ENCODE results near the gene KCTD1.

KCTD1 gene

DNA sequence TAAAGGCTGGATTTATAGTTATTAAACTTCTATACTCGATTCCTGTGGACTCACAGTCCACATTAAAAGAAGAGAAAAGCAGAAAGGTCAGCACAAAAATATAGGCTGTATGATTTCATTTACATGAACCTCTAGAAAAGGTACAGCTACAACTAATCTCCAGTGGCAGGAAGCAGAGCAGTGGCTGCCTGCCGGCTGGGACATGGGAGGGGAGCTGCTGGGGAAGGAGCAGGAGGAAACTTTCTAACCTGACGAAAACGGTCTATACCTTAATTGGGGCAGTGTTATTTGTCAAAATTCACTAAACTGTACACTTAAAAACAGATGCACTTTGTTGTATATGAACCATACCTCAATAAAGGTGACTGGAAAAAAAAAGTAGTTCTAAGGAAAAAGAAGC is 26.7 kb downstream of the KCTD1 start:
- no peak for DNase-seq

- DNase-seq, result no peak
These were observed 27.4 kb downstream of the KCTD1 start for GRCh38 chr18:26520974-26521373.

GRCh38 chr18:26519114-26519513 is 29.2 kb downstream of the KCTD1 start:
- no peak for DNase-seq

GRCh38 chr18:26516964-26517363 is 31.4 kb downstream of the KCTD1 start:
- DNase-seq, result no peak

- no peak for DNase-seq
These were observed 32.5 kb downstream of the KCTD1 start for GRCh38 chr18:26515643-26516487.

GRCh38 chr18:26511339-26512071 is 36.8 kb downstream of the KCTD1 start:
- no peak for DNase-seq

- DNase-seq, result no peak
These were observed 38.0 kb downstream of the KCTD1 start for GRCh38 chr18:26510337-26510736.

DNA sequence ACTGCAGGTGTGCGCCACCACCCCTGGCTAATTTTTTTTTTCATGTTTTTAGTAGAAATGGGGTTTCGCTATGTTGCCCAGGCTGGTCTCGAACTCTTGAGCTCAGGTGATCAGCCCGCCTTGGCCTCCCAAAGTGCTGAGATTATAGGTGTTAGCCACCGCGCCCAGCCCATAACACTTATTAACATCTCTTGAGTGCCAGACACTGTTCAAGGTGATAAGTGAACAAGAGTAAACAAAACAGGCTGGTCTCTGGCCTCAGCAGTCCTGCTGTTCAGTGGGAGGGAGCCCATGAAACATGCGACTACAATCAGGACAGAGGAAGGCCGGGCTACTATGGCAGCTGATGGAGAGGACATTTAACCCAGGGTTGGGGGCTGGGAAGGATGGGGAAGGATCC is 42.3 kb downstream of the KCTD1 start:
- no peak for DNase-seq

- no peak for DNase-seq
These were observed 43.5 kb downstream of the KCTD1 start for GRCh38 chr18:26504831-26505230.

DNA sequence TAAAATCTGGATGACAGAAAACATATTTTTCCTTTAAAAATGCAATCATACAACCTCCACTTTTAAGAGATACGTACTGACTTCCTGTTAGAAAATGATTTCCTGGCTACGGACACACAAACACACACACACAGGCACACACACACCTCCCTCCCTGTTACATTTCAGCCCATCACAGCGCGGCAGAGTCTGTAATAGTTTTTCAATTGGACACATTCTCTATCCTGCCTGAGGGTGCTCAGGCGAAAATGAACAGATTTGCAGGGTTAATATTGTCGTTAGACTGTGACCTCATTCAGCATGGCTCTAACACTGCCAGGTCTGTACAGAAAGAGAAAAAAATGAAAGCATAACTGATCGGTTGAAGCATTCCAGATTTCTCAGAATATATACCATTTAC is 45.0 kb downstream of the KCTD1 start:
- no peak for DNase-seq

DNA sequence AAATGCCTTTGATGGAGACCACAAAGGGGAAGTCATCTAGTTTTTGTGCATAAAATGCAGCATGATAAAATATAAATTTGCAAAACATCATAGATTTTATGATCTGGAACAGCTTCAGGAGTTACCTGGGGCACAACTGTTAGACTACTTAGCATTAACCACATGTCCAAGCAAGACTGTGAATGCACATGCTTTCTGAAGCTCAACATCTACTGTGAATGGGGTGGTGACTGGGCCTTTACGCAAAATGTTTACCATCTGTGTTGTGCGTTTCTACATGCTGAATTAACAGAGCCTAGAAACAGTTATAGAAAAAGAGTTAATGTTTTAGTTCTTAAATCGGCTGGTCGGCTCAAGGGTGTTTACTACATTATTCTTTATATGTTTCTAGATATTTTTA is 45.5 kb downstream of the KCTD1 start:
- DNase-seq, result no peak

- no peak for DNase-seq
These were observed 50.5 kb downstream of the KCTD1 start for GRCh38 chr18:26497866-26498265.

DNA sequence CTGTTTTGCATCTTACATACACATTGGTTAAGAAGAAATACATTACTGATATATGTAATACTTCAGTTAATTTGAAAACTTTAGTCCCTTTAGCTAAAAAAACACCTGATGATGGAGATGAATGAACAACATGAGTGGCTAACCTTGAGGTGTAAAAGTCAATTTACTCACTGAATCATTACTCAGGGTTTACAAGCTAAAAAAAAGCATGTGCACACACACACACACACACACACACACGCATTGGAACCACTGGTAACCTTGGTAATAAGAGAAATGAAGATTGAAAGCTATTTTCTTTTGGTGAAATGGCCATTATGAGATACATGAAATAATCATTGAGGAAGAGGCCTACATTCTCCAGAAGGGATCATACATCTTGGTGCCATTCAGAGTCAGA is 51.8 kb downstream of the KCTD1 start:
- DNase-seq, result no peak

GRCh38 chr18:26495287-26495686 is 53.1 kb downstream of the KCTD1 start:
- DNase-seq, result no peak

- no peak for DNase-seq
These were observed 55.3 kb downstream of the KCTD1 start for GRCh38 chr18:26493021-26493420.

DNA sequence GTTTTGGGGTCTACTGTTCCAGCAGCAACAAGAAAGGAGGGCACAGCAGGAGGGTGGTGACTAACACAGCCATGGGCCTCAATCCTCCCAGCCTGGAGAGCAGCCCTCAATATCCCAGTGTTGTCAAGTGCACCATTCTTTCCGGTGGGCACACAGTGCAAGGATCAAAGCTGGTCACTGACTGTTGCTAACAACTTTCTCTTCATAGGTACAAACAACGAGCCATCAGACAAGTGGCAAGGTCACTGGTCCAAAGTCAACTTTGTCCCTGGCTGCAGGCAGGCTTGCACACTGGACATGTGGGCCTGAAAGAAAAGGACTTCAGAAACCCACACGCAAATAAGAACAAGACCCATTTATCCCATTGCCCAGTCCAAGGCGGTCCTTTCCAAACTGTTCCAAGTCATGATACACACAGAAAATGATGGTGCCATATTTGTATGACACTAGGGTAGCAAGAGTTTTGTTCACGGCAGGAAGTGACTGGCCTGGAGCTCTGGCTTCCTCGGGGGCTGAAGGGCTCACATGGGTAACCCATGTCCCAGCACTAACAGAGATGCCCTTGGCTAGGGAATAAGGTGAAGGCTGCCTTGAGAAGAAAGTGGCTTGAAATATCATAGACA is 57.0 kb downstream of the KCTD1 start:
- no peak for DNase-seq

DNA sequence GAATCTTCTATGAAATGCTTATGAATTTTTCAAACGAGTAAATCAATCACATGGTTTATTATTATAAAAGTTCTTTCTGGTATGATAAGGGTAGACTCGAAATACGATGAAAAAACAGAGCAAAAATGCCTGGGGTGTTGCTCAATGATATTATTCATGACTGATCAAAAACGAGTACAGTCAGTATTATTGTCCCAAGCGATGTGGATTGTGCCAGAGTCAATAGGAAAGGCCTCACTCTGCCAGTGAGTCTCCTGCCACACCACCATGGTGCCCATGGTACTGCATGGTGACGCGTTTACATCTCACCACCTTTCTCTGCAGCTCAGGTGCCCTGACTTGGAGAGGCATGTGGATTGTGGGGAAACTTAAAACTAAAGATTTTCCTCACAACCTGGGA is 58.5 kb downstream of the KCTD1 start:
- no peak for DNase-seq

GRCh38 chr18:26489191-26489590 is 59.2 kb downstream of the KCTD1 start:
- no peak for DNase-seq

- no peak for DNase-seq
These were observed 59.8 kb downstream of the KCTD1 start for GRCh38 chr18:26488417-26489009.

DNA sequence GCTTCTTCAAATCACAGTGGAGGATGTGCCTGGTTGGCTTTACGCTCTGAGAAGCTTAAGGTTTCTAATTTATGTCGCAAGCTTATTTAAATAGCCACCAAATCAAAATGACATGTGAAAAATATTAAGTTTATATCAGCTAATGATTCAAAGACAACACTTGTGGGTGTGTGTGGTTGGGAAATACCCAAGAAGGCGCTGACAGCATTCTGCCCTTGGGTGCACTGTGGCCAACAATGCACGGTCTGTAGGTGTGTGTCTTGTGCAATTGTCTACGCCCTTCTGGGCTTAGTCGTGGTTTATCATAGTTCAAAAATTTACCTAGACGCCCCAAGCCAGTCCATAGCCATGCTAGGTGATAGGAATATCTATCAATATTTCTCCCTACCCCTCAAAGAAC is 60.9 kb downstream of the KCTD1 start:
- peak; percentile 10 for DNase-seq

GRCh38 chr18:26483633-26484032 is 64.7 kb downstream of the KCTD1 start:
- no peak for DNase-seq

- no peak for DNase-seq
These were observed 65.8 kb downstream of the KCTD1 start for GRCh38 chr18:26482569-26482968.
